GM19035 (cell line): ENCODE results near the gene FAM98A.

Experiments
- ATAC-seq: cut with Tn5 transposase; IDR thresholded peaks from one replicate; pipeline ENCODE4 v1.9.1; 2021; ENCODE audit not compliant: unreplicated experiment

FAM98A gene

GRCh38 chr2:33598561-33599174 is 431 bp downstream of the FAM98A start:
- ATAC-seq = peak; percentile 53

GRCh38 chr2:33597026-33597425 is 2.1 kb downstream of the FAM98A start:
- no peak for ATAC-seq

GRCh38 chr2:33595385-33595784 is 3.7 kb downstream of the FAM98A start:
- ATAC-seq = no peak

- no peak for ATAC-seq
Measured at GRCh38 chr2:33589444-33589843, 9.7 kb downstream of the FAM98A start.

GRCh38 chr2:33588232-33588631 is 10.9 kb downstream of the FAM98A start:
- no peak for ATAC-seq

GRCh38 chr2:33586766-33587165 is 12.3 kb downstream of the FAM98A start:
- ATAC-seq = no peak

- peak; percentile 59 for ATAC-seq
Measured at GRCh38 chr2:33583194-33583938, 15.7 kb downstream of the FAM98A start.

GRCh38 chr2:33581872-33582271 is 17.2 kb downstream of the FAM98A start:
- no peak for ATAC-seq

- no peak for ATAC-seq
Measured at GRCh38 chr2:33579227-33579626, 19.9 kb downstream of the FAM98A start.

GRCh38 chr2:33577668-33578067 is 21.4 kb downstream of the FAM98A start:
- no peak for ATAC-seq

GRCh38 chr2:33577084-33577483 is 22.0 kb downstream of the FAM98A start:
- ATAC-seq = no peak

GRCh38 chr2:33573657-33574056 is 25.4 kb downstream of the FAM98A start:
- no peak for ATAC-seq

- no peak for ATAC-seq
Measured at GRCh38 chr2:33570681-33571080, 28.4 kb downstream of the FAM98A start.

- ATAC-seq = no peak
Measured at GRCh38 chr2:33561872-33562271, 37.2 kb downstream of the FAM98A start.

- ATAC-seq = no peak
Measured at GRCh38 chr2:33560017-33560416, 39.1 kb downstream of the FAM98A start.

- no peak for ATAC-seq
Measured at GRCh38 chr2:33559328-33559727, 39.8 kb downstream of the FAM98A start.

- ATAC-seq = no peak
Measured at GRCh38 chr2:33555681-33556080, 43.4 kb downstream of the FAM98A start.

GRCh38 chr2:33552758-33553461 is 46.2 kb downstream of the FAM98A start:
- no peak for ATAC-seq

GRCh38 chr2:33550206-33550605 is 48.9 kb downstream of the FAM98A start:
- ATAC-seq = no peak

- no peak for ATAC-seq
Measured at GRCh38 chr2:33541243-33541642, 57.9 kb downstream of the FAM98A start.

GRCh38 chr2:33535421-33535820 is 63.7 kb downstream of the FAM98A start:
- ATAC-seq = no peak
